H1 (cell line): ENCODE measurements around the gene CNPY2. TPM values are rescaled to one million over a fixed set of nuclear protein-coding genes. Genes with fewer than 3 reads are reported as not detected.

Source experiments
- CTCF ChIA-PET: fragments of 300-600 bp; sonication (Branson Sonifier 250); formaldehyde crosslinking; loops from one replicate; lab custom pipeline; 2021; ENCODE audit not compliant: partially characterized antibody; lab: Charles Lee
- POLR2A ChIA-PET: fragments of 300-600 bp; sonication (Branson Sonifier 250); formaldehyde crosslinking; loops from one replicate; lab custom pipeline; 2021; ENCODE audit warnings: inconsistent platforms; ENCODE audit not compliant: partially characterized antibody; lab: Charles Lee
- DNase-seq, 2 experiments: peaks; one replicate each; pipeline versions ENCODE4 v3.0.0 to v3.0.0-alpha.2; 2010 to 2022; ENCODE audit warnings: low spot score in 2 of 2, low read depth in 1 of 2, mixed read lengths in 1 of 2
- FAIRE-seq: peaks from 2 replicates; lab custom pipeline; 2011; peaks lifted over from hg19 to GRCh38; lab: Jason Lieb, UNC
- H2AFZ ChIP-seq: 2 replicates; pipeline ENCODE4 v1.8.1; 2012; ENCODE audit warnings: low read length, inconsistent platforms
- H2AK5ac ChIP-seq: 2 replicates; pipeline ENCODE4 v1.6.1; 2013; ENCODE audit warnings: low read depth, low read length
- H2BK120ac ChIP-seq: replicated peaks from 2 replicates; pipeline ENCODE3; 2013; ENCODE audit warnings: low read depth, low read length, inconsistent platforms
- H2BK12ac ChIP-seq: 2 replicates; pipeline ENCODE4 v1.6.1; 2013; ENCODE audit warnings: low read depth, low read length
- H2BK15ac ChIP-seq: 2 replicates; pipeline ENCODE4 v1.6.1; 2013; ENCODE audit warnings: low read length
- H2BK20ac ChIP-seq: 2 replicates; pipeline ENCODE4 v1.6.1; 2013; ENCODE audit warnings: low read length
- H2BK5ac ChIP-seq: 2 replicates; pipeline ENCODE4 v1.6.1; 2013; ENCODE audit warnings: low read depth, low read length
- H3K14ac ChIP-seq: 2 replicates; pipeline ENCODE4 v1.6.1; 2013; ENCODE audit warnings: inconsistent platforms; ENCODE audit not compliant: insufficient read length
- H3K18ac ChIP-seq: 2 replicates; pipeline ENCODE4 v1.6.1; 2013; ENCODE audit warnings: low read length; ENCODE audit errors: extremely low read depth
- H3K23ac ChIP-seq: 2 replicates; pipeline ENCODE4 v1.6.1; 2013; ENCODE audit warnings: inconsistent platforms; ENCODE audit not compliant: insufficient read length
- H3K23me2 ChIP-seq: 2 replicates; pipeline ENCODE4 v1.6.1; 2013; ENCODE audit warnings: low read depth, low read length
- H3K27ac ChIP-seq: 2 replicates; pipeline ENCODE4 v1.6.1; 2011; ENCODE audit warnings: low read depth, low read length, inconsistent platforms
- H3K27me3 ChIP-seq, 4 experiments: replicated peaks in 1 of 4; 1 replicate in 1 of 4; 2 replicates in 3 of 4; pipeline versions ENCODE4 v1.6.1 to v1.8.1; 2011 to 2013; ENCODE audit warnings: low read length in 3 of 4, mild to moderate bottlenecking in 3 of 4, inconsistent platforms in 2 of 4, mixed read lengths in 2 of 4, moderate library complexity in 1 of 4; ENCODE audit not compliant: control insufficient read depth in 3 of 4, insufficient read depth in 3 of 4; ENCODE audit errors: extremely low read depth in 1 of 4
- H3K36me3 ChIP-seq, 4 experiments: 2 replicates each; pipeline versions ENCODE4 v1.6.1 to v1.8.1; 2011 to 2013; ENCODE audit warnings: mild to moderate bottlenecking in 4 of 4, low read length in 3 of 4, moderate library complexity in 2 of 4, control low read depth in 1 of 4, inconsistent platforms in 1 of 4; ENCODE audit not compliant: insufficient read depth in 4 of 4, control insufficient read depth in 2 of 4
- H3K4ac ChIP-seq: replicated peaks from 2 replicates; pipeline ENCODE3; 2013; ENCODE audit warnings: low read length, low read depth, mixed read lengths, inconsistent platforms; ENCODE audit not compliant: insufficient read length
- H3K4me1 ChIP-seq, 4 experiments: replicated peaks in 1 of 4; 1 replicate in 1 of 4; 2 replicates in 3 of 4; pipeline versions ENCODE4 v1.6.1 to v1.8.1; 2011 to 2013; ENCODE audit warnings: low read length in 3 of 4, inconsistent platforms in 2 of 4, mixed read lengths in 1 of 4; ENCODE audit not compliant: insufficient read depth in 4 of 4, control insufficient read depth in 3 of 4
- H3K4me2 ChIP-seq, 2 experiments: 2 replicates each; pipeline versions ENCODE4 v1.6.1 to v1.8.1; 2011 to 2013; ENCODE audit warnings: low read depth in 2 of 2, low read length in 2 of 2, control low read depth in 1 of 2, inconsistent platforms in 1 of 2, mild to moderate bottlenecking in 1 of 2; ENCODE audit not compliant: insufficient read depth in 1 of 2
- H3K4me3 ChIP-seq, 4 experiments: fragments of 200-600, 300-600 bp in 1 of 4; sonication (generic), shearing (Covaris generic), sonication (Bioruptor Twin) in 1 of 4; 2 replicates each; pipeline versions ENCODE4 v1.5.1 to v1.8.1; 2011 to 2016; ENCODE audit warnings: low read length in 4 of 4, low read depth in 3 of 4, control low read depth in 2 of 4, inconsistent platforms in 2 of 4, mild to moderate bottlenecking in 2 of 4, mixed read lengths in 1 of 4, moderate library complexity in 1 of 4; ENCODE audit not compliant: insufficient read depth in 2 of 4; ENCODE audit errors: extremely low read depth in 1 of 4
- H3K56ac ChIP-seq: replicated peaks from 2 replicates; pipeline ENCODE3; 2013; ENCODE audit warnings: low read depth, mild to moderate bottlenecking, mixed read lengths, low read length, inconsistent platforms; ENCODE audit not compliant: insufficient read length
- H3K79me1 ChIP-seq: 2 replicates; pipeline ENCODE4 v1.6.1; 2013; ENCODE audit warnings: low read depth, low read length, control low read depth
- H3K79me2 ChIP-seq, 2 experiments: 2 replicates each; pipeline versions ENCODE4 v1.6.1 to v1.8.1; 2012 to 2013; ENCODE audit warnings: low read length in 2 of 2, mild to moderate bottlenecking in 2 of 2, inconsistent platforms in 1 of 2; ENCODE audit not compliant: insufficient read depth in 2 of 2, control insufficient read depth in 1 of 2
- H3K9ac ChIP-seq, 4 experiments: replicated peaks in 1 of 4; 1 replicate in 1 of 4; 2 replicates in 3 of 4; pipeline versions ENCODE4 v1.6.1 to v1.8.1; 2011 to 2013; ENCODE audit warnings: low read depth in 3 of 4, low read length in 3 of 4, control low read depth in 2 of 4, mild to moderate bottlenecking in 2 of 4, moderate library complexity in 2 of 4, inconsistent platforms in 1 of 4; ENCODE audit errors: extremely low read depth in 1 of 4
- H3K9me3 ChIP-seq, 2 experiments: 2 replicates each; pipeline versions ENCODE4 v1.6.1 to v1.8.1; 2012 to 2013; ENCODE audit warnings: mild to moderate bottlenecking in 2 of 2, moderate library complexity in 2 of 2, control low read depth in 1 of 2, inconsistent platforms in 1 of 2, low read depth in 1 of 2, low read length in 1 of 2, mixed read lengths in 1 of 2; ENCODE audit not compliant: insufficient read depth in 2 of 2
- H4K20me1 ChIP-seq, 2 experiments: replicated peaks in 1 of 2; 2 replicates each; pipeline versions ENCODE3 to v1.8.1; 2011 to 2013; ENCODE audit warnings: inconsistent platforms in 2 of 2, low read length in 2 of 2, mild to moderate bottlenecking in 1 of 2; ENCODE audit not compliant: insufficient read depth in 2 of 2, control insufficient read depth in 1 of 2
- H4K5ac ChIP-seq: 2 replicates; pipeline ENCODE4 v1.6.1; 2013; ENCODE audit warnings: low read length, low read depth, mixed read lengths, inconsistent platforms; ENCODE audit not compliant: insufficient read length
- H4K8ac ChIP-seq: 2 replicates; pipeline ENCODE4 v1.8.0; 2013; ENCODE audit warnings: mild to moderate bottlenecking, moderate library complexity, low read length, inconsistent platforms; ENCODE audit not compliant: insufficient read depth; ENCODE audit errors: extremely low read depth
- H4K91ac ChIP-seq: replicated peaks from 2 replicates; pipeline ENCODE3; 2013; ENCODE audit warnings: low read length, mixed read lengths, inconsistent platforms; ENCODE audit not compliant: insufficient read length
- CBX8 ChIP-seq: fragments of 300-800, 300-1000 bp; sonication (generic); IDR thresholded peaks from 2 replicates; pipeline ENCODE4 v1.7.1; 2016; ENCODE audit warnings: low read depth, low read length, borderline replicate concordance
- CEBPB ChIP-seq: IDR thresholded peaks from 2 replicates; pipeline ENCODE4 v1.6.1; 2012; ENCODE audit warnings: low read depth, low read length
- EP300 ChIP-seq, 2 experiments: IDR thresholded peaks; 1 replicate in 1 of 2; 2 replicates in 1 of 2; pipeline ENCODE4 v1.6.1; 2011 to 2012; ENCODE audit warnings: low read depth in 2 of 2, low read length in 2 of 2, mild to moderate bottlenecking in 2 of 2, borderline replicate concordance in 1 of 2, inconsistent platforms in 1 of 2, moderate library complexity in 1 of 2
- EZH2 ChIP-seq: fragments of 200-600 bp; sonication (generic); IDR thresholded peaks from 2 replicates; pipeline ENCODE4 v1.7.1; 2012; ENCODE audit warnings: low read depth, mild to moderate bottlenecking, moderate library complexity, low read length, inconsistent platforms; ENCODE audit not compliant: severe bottlenecking
- JUND ChIP-seq: IDR thresholded peaks from 2 replicates; pipeline ENCODE4 v1.6.1; 2011; ENCODE audit warnings: mild to moderate bottlenecking, improper control_type of control experiment, low read length
- KDM5A ChIP-seq: fragments of 200-600 bp; IDR thresholded peaks from 2 replicates; pipeline ENCODE4 v1.7.1; 2012; ENCODE audit warnings: mild to moderate bottlenecking, low read length, inconsistent platforms, mixed read lengths
- POLR2AphosphoS5 ChIP-seq: IDR thresholded peaks from 2 replicates; pipeline ENCODE4 v1.6.1; 2011; ENCODE audit warnings: low read depth, low read length
- RNF2 ChIP-seq: fragments of 200-900, 300-1000 bp; sonication (generic); IDR thresholded peaks from 2 replicates; pipeline ENCODE4 v1.7.1; 2016; ENCODE audit warnings: borderline replicate concordance, low read depth, mild to moderate bottlenecking, antibody characterized with exemption, low read length; ENCODE audit not compliant: poor library complexity, severe bottlenecking; ENCODE audit errors: missing control alignments
- SAP30 ChIP-seq: fragments of 300-600 bp; sonication (generic); IDR thresholded peaks from 2 replicates; pipeline ENCODE4 v1.7.1; 2012; ENCODE audit warnings: low read length, moderate library complexity, mild to moderate bottlenecking, inconsistent platforms; ENCODE audit not compliant: insufficient read depth, insufficient replicate concordance
- SP2 ChIP-seq: IDR thresholded peaks from 2 replicates; pipeline ENCODE4 v1.6.1; 2012; ENCODE audit warnings: mild to moderate bottlenecking, low read length, inconsistent platforms
- SP4 ChIP-seq: IDR thresholded peaks from 2 replicates; pipeline ENCODE4 v1.6.1; 2012; ENCODE audit warnings: low read length, inconsistent platforms
- TAF1 ChIP-seq: IDR thresholded peaks from 2 replicates; pipeline ENCODE4 v1.6.1; 2011; ENCODE audit warnings: mild to moderate bottlenecking, low read depth, low read length
- WGBS, 2 experiments: shearing (Covaris generic) in 1 of 2; methylation state at CpG; one replicate each; pipeline versions ENCODE4 v1.1.6 to v1.1.7; 2013 to 2015; ENCODE audit warnings: low lambda C conversion rate in 2 of 2, mixed read lengths in 2 of 2, inconsistent platforms in 1 of 2, low coverage in 1 of 2, missing lambda C conversion rate in 1 of 2; ENCODE audit not compliant: insufficient replicate concordance in 2 of 2, insufficient coverage in 1 of 2, insufficient read length in 1 of 2; ENCODE audit errors: extremely low coverage in 1 of 2, missing lambda C conversion rate in 1 of 2; 5-methylcytosine and 5-hydroxymethylcytosine counted together
- polyA plus RNA-seq, 7 experiments: library from polyadenylated mRNA; depleted of rRNA in 3 of 7; stranded (reverse) in 5 of 7; unstranded in 2 of 7; fragments of >200 nt in 5 of 7; fragments of 200-250 nt in 2 of 7; gene quantifications; 1 replicate in 5 of 7; 2 replicates in 1 of 7; 4 replicates in 1 of 7; pipeline versions ENCODE4 v1.2.1 to v1.2.3, GENCODE V29; 2011 to 2013; ENCODE audit warnings: missing spikeins in 2 of 7, mixed read lengths in 2 of 7
- total RNA-seq: library from RNA; stranded (reverse); fragmentation: NEBNext Ultra II Directional; extraction: Animal tissue kit (Norgen Biotek cat#: 25700); gene quantifications from 2 replicates; pipeline ENCODE4 v1.2.1, GENCODE V29; 2021

Gene CNPY2
- total and polyA plus RNA-seq, 2 of the 8 experiments (the other 6 are each of a cell fraction or from before 2014, with no cell fraction given), result 203 to 281 TPM

- no peak overlapping the region for H3K23ac ChIP-seq
- peak overlapping the region; percentile 72; the same call in 1 of the 2 replicates for H2AFZ ChIP-seq
- no peak overlapping the region for H4K5ac ChIP-seq
- H3K23me2 ChIP-seq, result peaks cover 7% of the 10 kb centered on the region; the same call in 1 of the 2 replicates
- no peak overlapping the region for H3K56ac ChIP-seq
- H3K4ac ChIP-seq, result no peak overlapping the region
- no peak overlapping the region; the same call in 1 of the 2 replicates for H2AK5ac ChIP-seq
- H2BK5ac ChIP-seq, result no peak overlapping the region
- DNase-seq (no peak), FAIRE-seq (no peak)
- H4K91ac ChIP-seq, result no peak overlapping the region
- no peak overlapping the region for H2BK15ac ChIP-seq
- CTCF ChIA-PET, result interaction anchor here (0.5 to 4.5 kb wide), 22 partner anchors 8 to 387 kb away, joined by 3 to 26 read pairs (median 4); partner anchors contain the start of genes ANKRD52 and RNF41
- peak overlapping the region; percentile 29; the same call in 1 of the 2 replicates for H4K8ac ChIP-seq
- no peak overlapping the region for H3K27ac ChIP-seq
- H3K4me2 ChIP-seq, result peak overlapping the region; percentile 83 to 86
- 33% methylated on average over 21 of the region's 21 CpGs; no CpG with 5 or more reads in 1 of the 2 experiments for whole genome bisulfite sequencing, 2 experiments
- no peak overlapping the region for H3K18ac ChIP-seq
- no peak overlapping the region; the same call in 1 of the 2 replicates for H2BK12ac ChIP-seq
- peaks cover 0 to 26% (median 4%) of the 10 kb centered on the region in 4 experiments; a peak in 3 of 8 replicates for H3K36me3 ChIP-seq
- H3K9ac ChIP-seq, result peak overlapping the region in 2 of 4 experiments; percentile 13 to 84; a peak in 4 of 7 replicates
- H2BK120ac ChIP-seq, result no peak overlapping the region
- H3K27me3 ChIP-seq, result no peaks in the 10 kb centered on the region
- no peaks in the 10 kb centered on the region for H3K9me3 ChIP-seq
- POLR2A ChIA-PET, result interaction anchor here (0.6 to 2.8 kb wide), 31 partner anchors 9 to 150 kb away, joined by 3 to 24 read pairs (median 4); partner anchors contain the start of genes ANKRD52, CS, MYL6 and RNF41
- peaks cover 0 to 9% (median 3%) of the 10 kb centered on the region in 4 experiments; a peak in 4 of 7 replicates for H3K4me1 ChIP-seq
- no peak overlapping the region for H2BK20ac ChIP-seq
- peaks cover 0 to 2% of the 10 kb centered on the region in 2 experiments for H4K20me1 ChIP-seq
- no peaks in the 10 kb centered on the region for H3K79me1 ChIP-seq
- peak overlapping the region; percentile 82 to 88 (median 87) for H3K4me3 ChIP-seq
- H3K79me2 ChIP-seq, result no peaks in the 10 kb centered on the region
- no peak overlapping the region for H3K14ac ChIP-seq
- TF ChIP-seq SP4 (no peak), CBX8 (no peak), RNF2 (no peak), KDM5A (no peak), EP300 (IDR thresholded peaks at IDR 0.05; ENCODE audit: borderline replicate concordance in 1 of 2, low read depth in 2 of 2, low read length in 2 of 2) (no peak), JUND (no peak), SP2 (no peak), SAP30 (no peak), TAF1 (no peak), CEBPB (no peak), POLR2AphosphoS5 (no peak), EZH2 (no peak)
Observed at GRCh38 chr12:56267443-56268071, 48.2 kb downstream of the CNPY2 start.
